ENCODE results near the gene TNS1.
A peak's percentile ranks its signal among the peaks of the same experiment; 100 is the strongest.

Gene TNS1

DNA sequence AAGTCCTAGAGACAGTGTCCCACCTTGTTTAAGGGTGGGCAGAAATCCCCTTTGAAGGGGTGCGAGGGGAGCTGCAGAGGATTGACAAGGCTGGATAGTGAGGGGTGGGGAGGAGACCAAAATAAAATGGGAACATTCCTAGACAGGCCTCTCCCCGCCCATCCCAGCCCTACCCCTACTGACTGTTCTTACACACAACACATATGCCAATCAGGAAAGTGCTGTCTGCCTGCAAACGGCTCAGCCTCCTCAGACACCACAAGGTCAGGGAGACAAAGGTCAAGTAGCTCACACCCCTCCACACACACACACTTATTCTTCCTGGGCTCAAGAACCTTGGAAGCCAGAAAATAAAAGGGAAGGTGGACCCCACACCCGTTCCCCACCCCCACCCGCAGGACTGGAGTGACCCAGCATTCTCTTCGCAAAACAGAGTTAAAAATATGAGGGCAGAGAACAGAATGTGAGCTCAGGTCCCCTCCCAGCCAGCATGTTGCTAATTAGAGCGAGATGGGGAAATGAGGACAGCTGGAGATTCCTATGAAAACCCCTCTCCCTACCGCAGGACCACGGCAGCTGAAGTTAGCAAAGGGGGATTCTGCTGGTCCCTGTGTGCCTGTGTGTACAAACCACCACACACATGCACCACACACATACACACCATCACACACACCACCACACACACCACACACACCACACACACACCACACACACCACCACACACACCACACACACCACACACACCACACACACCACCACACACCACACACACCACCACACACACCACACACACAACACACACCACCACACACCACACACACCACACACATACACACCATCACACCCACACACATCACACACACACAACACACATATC, 197.8 kb downstream of the TNS1 start:
- DNase-seq: peak; percentile 84

DNA sequence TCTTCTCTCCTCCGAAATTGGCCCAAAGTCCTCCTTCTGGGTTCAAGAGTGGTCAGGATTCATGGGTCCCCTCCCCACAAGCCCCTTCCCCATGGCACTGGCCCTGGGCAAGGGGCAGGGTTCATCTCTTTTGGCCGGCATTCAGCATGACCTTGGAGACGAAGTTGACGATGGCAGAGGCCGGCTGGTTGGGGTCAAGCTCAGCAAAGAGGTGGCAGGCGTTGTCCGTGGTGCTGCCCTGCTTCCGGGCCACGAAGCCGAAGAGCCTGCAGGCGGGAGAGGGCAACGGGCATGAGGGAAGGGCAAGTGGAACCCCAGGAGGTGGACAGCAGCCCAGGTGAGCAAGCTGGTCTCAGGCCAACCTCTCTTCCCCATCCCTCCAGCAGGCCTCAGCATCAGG, 198.5 kb downstream of the TNS1 start:
- DNase-seq: no peak

DNA sequence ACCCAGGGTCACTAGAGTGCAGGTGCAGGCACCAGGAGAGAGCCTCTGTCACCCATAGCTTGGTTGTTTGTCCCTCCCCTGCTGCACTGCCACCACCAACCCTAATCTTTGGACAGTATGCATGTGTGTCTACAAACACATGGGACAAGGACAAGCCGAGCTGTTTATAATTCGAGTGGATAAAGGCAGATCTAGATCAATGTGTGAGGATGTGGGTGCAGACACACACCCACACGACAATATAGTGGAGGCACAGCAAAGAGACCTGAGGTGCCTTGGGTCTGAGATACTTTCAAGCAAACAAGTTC, 199.2 kb downstream of the TNS1 start:
- DNase-seq: no peak

DNA sequence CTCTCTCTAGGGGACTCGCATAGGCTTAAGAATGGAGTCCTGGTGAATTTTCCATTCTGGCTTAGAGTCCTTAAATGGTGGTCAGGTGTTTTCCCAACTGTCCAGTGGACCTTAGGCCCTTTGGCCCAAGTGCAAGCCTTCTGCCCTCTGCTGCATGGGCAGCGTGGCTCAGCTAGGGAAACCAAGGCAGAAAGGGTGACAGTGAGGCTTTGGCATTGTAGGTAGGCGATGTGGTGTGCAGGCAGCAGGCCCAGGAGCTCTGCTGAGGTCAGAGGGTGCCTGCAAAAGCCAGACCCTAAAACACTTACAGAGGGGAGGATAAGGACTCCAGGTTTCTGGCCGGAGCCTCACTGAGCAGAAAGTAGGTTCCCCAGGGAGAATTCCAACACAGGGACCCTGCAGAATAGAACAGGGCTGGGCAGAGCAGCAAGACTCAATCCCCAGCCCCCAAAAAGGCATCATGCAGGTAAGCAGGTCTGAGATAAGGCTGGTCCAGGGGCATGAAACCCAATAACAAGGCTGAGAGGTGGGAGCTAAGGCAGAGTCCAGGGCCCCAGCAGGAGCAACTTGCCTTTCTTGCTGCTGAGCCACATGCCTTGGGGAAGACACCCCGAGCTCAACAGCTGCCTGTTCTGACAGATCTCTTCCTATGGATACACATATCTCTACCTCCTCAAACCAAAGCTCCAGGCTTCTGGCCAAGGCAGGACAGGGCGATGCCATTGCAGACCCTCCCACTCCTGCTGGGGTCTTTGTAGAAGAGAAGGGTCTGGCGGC, 199.7 kb downstream of the TNS1 start:
- no peak for DNase-seq

DNA sequence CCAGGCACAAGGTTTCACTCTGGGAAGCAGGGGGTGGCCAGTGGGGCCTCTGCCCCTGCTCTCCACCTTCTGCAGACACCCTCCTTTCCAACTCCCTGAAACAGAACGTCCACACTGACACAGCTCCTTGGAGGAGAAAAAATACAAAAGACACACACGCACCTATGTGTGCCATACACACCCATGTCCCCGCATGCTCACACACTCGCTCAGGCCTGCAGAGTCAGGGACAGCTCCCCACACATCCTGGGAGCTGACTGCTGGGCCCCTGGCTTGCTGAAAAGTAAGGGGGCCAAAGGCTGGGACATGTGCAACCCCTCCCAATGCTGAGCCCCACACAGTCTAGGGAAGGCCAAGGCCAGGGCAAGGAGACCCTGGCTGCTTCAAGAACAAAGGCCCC, 200.5 kb downstream of the TNS1 start:
- no peak for DNase-seq

DNA sequence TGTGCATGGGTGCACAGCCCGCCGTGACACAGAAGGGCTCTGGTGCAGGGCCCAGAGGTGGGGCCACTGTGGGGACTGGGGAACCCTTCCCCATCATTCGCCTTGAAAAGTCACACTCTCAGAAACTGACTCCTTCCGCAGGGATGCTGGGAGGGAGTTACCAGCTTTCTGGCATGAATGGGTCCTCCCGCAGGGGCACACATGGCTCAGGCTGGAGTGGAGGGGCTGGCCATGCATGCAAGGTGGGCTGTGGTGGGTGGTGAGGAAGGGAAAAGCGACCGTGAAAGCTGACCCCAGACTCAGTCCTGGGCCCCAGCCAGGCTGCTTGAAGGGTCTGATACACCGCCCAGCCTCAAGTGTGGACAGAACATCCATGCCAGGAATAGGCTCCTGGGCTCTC, 201.1 kb downstream of the TNS1 start:
- no peak for DNase-seq

DNA sequence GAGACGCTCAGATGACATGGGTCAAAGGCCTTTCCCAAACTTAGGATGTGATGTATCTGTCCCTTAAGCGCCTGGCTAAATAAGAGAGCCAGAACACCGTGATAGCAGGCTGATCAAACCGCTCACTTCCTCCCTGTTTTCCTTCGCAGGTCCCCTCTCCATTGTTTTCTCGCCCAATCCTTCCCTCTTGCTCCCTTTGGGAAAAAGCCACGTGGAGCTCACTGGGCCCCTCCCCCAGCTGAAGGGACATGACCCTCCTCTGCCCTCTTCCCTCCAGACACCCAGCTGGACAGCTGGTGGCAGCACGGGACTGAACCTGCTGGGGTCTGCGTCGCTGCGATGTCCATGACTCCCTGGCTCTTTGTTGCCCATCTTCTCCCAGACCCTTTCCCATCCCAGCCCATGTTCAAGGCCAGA, 201.7 kb downstream of the TNS1 start:
- peak; percentile 79 for DNase-seq

DNA sequence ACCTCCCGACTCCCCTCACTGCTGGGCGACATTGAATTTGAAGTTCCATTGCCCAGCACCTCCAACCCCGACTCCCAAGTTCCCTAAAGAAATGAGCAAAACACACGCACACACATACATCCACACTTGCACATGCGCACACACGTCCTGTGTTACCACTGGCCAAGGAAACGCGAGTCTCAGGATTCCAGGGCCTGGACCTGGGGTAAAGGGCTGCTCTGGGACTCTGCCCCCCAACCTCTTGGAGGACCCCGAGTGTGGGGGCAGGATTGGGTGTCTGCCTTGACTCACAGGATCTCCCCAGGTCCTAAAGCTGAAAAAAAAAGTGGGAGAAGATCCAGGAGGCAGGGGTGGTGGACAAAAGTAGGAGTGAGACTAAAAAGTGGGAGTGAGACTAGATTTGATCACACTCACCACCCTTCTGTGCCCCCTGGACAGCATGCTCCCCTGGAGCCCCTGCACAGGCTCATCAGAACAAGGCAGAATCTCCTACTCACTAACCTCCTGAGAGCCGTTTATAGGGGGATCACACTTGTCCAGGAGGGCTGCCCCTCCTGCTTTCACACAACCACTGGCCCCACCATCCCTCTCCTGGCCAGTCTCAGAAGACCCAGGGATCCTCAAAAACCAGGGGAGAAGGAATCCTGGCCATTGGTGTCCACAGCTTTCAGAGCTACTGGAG, 202.2 kb downstream of the TNS1 start:
- no peak for DNase-seq

DNA sequence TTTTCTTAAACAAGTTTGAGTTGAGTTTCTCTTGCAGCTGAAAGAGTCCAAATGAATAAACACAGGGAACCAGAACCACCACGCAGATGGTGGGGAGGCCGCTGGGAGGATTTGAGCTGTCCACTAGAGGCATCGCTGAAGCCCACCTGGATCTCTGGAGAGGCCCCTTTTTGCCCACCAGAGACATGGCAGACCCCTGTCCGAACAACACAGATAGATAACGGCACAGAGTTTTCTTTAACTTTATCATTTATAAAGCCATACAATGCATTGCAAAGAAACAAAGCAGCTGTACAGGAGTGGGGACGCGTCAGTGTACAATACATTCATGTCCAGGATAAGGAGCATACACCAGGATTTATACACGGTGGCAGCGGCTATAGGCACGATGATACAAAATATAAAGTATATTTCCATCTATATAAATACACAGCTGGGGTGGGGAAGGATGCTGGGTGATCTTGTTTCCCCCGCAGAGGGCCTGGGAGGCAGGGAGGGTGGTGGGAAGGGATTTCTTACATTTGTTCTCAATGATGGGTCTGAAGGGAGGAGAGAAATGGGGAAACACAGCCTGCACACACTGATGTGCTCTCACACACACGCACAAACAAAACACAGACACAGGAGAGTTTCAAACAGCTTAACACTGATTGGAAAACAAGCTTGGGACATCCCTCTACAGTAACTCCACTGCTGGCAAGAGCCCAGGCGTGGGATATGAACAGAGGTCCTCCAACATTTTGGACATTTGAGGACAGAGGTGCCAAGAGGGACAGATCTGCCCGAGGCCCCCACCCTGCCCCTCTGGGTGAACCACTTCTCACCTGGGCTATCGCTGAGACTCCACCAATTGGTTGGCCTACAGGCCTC, 203.0 kb downstream of the TNS1 start:
- DNase-seq: no peak

DNA sequence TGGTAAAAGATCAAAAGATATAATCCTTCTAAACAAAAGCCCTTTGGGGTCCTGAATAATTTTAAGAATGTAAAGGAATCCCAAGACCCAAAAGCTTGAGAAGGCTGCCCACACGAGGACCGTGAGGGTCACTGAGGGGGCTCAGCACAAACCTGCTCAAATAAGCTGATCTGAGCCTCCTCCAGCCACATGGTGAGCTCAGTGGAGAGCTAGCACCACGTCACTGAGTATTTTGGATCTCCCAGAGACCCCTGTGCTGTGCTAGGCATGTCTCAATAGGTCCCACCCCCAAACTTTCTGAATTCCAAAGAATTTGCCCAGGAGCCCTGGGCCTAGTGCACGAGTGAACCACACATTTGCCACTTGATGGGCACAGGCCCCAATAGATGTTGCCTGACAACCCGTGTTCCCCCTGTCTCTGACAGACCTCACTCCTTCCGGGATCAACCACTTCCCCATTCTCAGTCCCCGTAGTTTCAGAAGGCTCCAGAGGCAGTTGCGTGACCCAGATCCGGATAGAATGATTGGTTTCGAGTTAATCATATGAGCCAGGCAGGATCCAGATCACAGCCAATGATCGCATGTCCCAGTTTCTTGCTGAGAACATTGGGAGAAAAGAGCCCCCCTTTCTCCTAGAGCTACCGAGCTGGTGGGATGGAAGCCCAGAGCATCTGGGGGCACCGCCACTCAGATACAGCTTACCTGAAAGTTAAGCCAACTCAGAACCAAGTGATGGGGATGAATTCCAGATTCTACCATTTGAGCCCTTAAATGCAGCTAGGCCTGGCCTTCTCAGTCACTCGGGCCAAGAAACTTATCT, 203.8 kb downstream of the TNS1 start:
- DNase-seq: no peak

DNA sequence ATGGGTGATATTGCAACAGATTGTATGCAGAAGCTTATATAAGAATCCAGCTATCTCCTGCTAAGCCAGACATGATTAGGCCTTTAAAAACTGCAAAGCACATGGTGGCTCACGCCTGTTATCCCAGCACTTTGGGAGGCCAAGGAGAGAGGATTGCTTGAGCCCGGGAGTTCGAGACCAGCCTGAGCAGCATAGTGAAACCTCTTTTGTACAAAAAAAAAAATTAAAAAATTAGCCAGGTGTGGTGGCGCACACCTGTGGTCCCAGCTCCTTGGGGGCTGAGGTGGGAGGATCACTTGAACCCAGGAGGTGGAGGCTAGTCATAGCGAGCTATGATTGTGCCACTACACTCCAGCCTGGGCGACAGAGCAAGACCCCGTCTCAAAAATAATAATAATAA, 204.6 kb downstream of the TNS1 start:
- no peak for DNase-seq

DNA sequence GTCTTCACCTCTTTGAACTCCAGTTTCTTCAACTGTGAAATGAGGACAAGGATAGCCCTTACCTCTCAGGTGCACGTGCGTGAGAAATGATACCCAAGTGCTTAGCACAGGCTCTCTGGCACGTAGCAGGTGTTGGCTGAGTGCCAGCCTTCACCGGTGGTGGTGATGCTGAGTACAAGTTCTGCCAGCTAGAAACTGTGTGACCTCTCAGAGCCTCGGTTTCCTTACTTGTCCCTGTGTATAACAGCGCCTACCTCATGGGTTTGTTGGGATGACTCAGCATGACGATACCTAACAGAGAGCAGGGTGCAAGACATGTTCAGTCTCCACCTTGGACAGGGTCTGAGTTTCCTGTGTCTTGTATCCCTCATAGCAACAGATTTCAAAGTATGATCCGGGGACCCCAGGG, 205.1 kb downstream of the TNS1 start:
- no peak for DNase-seq

DNA sequence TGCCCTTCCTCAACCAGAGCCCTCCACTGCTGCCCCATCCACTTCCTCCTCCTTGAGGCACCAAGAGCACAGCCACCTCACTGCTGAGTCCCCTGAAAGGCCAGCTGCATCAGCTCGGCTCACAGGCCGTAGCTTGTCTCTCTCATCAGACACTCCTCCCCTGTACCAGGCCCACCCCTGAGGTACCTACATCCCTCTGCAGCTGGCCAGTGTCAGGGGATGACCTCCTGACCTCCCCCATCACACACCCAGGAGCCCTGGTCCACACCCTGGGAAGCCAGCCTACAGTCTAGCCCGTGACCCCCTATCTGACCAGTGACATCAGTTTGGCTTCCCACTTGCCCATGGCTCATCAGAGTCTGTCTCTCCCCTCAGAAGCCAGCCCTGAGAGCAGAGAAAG, 205.6 kb downstream of the TNS1 start:
- DNase-seq: no peak

DNA sequence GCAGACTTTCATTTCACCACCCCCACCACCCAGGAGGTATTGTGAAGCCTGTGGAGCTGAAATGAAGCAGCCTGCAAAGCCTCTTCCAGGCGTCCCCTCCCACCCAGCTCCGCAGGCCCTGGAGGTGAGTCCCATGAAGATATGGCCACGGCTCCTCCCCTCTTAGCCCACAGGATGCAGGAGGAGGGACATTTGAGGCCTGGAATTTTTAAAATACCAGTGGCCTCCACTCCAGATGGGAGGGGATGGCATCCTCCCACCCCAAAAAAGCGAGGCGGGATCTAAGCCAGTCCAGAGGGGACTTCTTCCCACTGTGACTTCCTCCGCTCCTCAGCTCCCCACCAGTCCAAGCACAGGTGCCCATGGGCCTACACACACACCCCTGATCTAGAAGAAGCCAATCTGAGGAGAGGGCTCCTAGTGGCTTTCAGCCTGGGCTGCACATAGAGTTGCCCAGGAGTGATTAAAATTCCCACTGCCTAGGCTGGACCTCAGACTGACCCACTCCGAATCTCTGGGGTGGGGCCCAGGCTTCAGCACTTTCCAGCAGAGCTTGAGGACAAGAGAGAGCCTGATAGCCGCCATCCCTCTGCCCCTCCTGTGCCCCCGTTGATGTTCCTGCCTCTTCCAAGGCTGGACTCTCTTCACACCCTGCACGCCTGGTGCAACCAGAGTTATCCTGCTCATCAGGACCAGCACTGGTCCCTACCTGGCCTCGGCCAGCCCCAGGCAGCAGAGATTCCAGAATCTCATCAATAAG, 206.9 kb downstream of the TNS1 start:
- no peak for DNase-seq

DNA sequence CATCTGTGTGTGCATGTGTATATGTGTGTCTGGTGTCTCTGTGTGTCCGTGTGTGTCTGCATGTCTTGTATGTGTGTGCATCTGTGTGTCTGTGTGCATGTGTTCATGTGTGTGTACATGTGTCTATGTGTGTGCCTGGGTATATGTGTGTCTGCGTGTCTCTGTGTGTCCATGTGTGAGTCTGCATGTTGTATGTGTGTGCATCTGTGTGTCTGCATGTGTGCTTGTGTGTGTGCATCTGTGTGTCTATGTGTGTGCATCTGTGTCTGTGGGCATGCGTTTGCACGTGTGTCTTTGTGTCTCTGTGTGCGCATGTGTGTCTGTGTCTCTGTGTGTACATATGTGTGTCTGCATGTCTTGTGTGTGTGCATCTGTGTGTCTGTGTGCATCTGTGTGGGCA, 207.7 kb downstream of the TNS1 start:
- no peak for DNase-seq

DNA sequence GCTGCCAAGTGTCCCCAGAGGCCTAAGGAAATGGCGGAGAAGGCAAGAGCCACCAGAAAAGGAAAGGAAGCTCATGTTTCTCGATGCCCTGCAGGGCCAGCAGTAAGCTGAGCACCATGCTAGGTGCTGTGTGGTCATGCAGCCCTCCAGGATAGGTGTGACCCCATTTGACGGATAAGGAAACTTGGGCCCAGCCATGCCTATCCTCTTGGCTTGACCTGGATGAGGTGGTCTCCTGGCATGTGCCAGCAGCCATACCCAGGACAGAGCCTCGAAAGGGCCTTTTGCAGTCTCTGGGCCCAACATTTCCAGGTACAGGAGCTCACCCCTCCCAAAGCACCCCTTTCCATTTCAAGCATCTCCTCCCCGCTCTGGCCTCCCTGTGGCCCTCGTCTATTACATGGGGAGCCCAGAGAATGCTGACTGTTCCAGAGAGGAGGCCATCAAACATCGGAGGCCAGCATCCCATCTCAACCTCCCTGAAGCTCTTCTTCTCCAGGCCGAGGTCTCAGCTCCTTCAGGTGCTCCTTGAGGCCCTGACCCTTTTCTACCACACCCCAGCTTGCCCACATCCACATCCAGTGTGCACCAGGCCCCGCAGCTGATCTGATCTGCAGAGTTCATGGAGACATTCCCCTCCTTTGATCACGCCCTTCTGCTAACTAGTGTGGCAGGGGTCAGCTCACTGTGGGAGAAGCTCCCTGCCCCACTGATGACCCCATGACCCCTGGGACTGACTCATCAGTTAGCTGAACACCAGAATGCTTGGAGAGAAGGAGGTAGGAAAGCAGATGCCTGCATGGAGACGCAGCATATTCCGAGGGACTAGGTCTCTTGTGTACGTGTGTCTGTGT, 208.4 kb downstream of the TNS1 start:
- DNase-seq: no peak

DNA sequence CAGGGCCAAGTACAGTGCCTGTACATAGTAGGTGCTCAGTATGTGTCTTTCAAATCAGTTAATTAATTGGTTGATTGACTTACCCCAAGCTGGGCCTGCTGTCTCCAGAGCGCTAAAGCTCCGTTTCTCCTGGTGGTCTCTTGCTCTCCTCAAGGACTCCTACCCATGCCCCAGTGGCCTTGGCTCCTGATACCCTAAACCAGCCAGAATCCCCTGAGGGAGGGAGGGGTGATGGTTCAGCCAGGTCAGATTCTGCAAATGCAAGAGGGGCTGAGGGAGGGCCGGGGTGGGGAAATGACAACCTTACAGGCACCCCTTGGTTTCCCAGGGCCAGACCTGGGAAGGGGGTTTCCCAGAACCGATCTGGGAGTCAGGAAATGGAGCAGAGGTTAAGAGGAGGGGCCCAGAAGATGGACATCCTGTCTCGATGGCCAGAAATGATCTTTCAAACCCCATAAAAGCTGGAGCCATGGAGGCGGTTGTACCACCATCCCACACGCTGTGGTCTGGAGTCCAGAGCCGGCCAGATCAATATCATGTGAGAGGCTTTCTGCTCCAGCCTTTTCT, 209.1 kb downstream of the TNS1 start:
- DNase-seq: no peak

DNA sequence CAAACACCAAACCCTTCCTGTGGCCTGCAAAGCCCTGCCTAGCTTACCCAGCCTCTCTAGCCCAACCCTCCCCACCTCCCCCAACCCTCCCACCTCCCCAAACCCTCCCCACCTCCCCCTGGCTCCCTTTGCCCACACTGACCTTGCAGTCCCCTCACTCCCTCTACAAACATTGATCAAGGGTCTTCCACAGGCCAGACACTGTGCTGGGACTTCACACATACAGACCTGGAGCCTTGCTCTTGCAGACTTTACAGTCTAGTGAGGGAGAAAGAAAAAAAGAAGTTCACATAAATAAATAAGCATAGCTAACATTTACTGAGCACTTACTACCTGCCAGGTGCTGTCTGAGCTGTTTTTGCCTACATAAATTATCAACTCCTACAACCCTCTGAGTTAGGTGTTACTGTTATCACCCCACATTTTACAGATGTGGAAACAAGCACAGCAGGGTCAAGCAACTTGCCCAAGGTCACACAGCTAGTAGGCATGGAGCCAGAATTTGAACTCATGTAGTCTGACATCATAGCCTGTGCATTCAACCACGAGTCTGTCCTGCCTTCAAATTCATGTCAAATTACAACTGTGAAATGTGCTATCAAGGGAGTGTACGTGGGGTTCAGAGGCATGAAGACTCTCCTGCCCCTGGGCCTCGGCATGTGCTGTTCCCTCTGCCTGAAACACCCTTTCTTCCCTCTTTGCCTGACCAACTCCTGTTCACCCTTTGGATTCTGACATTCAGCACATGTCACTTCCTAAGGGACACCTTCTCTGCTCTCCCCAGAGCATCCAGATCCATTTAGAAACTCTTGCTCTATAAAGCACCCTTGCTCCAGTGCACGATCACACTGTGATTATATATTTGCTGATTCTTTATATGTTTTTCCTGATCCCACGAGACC, 209.9 kb downstream of the TNS1 start:
- DNase-seq: no peak

DNA sequence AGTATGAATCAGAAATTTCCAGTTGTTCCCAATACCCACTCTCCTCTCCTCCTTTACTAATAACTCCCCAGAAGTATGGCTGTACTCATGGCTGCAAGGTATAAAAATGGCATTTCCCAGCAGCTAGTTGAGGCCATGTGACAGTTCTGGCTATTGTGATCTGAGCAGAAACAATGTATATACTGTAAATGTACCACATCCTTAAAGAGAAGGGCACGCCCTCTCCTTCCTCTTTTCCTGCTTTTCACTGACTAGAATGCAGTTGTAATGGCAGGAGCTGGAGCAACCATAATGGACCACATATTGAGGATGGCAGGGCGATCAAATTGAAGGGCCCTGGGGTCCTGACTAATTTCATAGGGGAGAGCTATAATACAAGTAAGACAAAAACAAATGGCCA, 211.2 kb downstream of the TNS1 start:
- DNase-seq: no peak
